ENCODE measurements around the gene FUT6.

- TF ChIP-seq CTCF (conservative IDR thresholded peaks at IDR 0.05; ENCODE audit: low read length) (no peak), EZH2phosphoT487 (IDR thresholded peaks at IDR 0.05; ENCODE audit: borderline replicate concordance) (no peak)
These were observed 57.2 kb downstream of the FUT6 start for GRCh38 chr19:5782322-5782721.

All from Loucy (cell line).